Measurements from ENCODE around the gene LAMP2. TPM values are rescaled to one million over a fixed set of nuclear protein-coding genes. Genes with fewer than 3 reads are reported as not detected.

The LAMP2 gene
- total and polyA plus RNA-seq, 10 of the 15 experiments (the other 5 are each of a cell fraction or from before 2014, with no cell fraction given): 21.0 to 48.1 (median 27.3) TPM

DNA sequence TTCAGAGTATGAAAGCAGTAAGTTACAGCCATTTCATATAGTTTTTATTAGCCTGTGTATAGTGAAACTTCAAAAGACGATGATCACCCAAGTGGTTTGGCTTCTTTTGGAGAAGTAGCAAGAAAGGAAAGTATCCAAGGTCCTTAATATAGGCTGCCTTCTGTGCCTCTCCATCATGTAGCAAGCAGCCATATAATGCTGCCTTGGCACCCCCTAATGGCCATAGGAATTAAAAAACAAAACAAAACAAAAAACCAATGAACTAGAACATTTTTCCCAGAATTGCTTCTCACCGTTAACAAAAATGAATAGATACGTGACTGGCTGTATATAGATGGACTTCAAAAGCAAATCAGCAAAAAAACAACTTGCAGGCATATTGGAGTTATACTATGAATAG lies 18.9 kb downstream of the LAMP2 start:
- Histone ChIP-seq H3K36me3 (ENCODE audit: control insufficient read depth in 2 of 2, insufficient read depth in 2 of 2, low read length in 1 of 2) (peaks cover 0 to 8% of the 10 kb centered on the region in 2 experiments; a peak in 1 of 4 replicates), H4K20me1 (ENCODE audit: control insufficient read depth, insufficient read depth) (no peaks in the 10 kb centered on the region), H3K9me3 (replicated peaks; ENCODE audit: control insufficient read depth, insufficient read depth, low read length) (no peaks in the 10 kb centered on the region), H3K9ac (ENCODE audit: control insufficient read depth, insufficient read depth, low read length) (no peak overlapping the region), H3K4me3 (no peak overlapping the region), H3K4me2 (ENCODE audit: control insufficient read depth, insufficient read depth) (no peak overlapping the region), H3K27me3 (replicated peaks in 1 of 2; ENCODE audit: control insufficient read depth in 2 of 2, insufficient read depth in 2 of 2, low read length in 1 of 2) (no peaks in the 10 kb centered on the region), H3K27ac (ENCODE audit: control insufficient read depth, insufficient read depth) (no peak overlapping the region), H3K4me1 (ENCODE audit: control insufficient read depth, insufficient read depth, low read length) (no peaks in the 10 kb centered on the region), H2AFZ (ENCODE audit: control insufficient read depth, low read depth, low read length) (no peak overlapping the region), H3K79me2 (ENCODE audit: control insufficient read depth, insufficient read depth, low read length) (no peaks in the 10 kb centered on the region)
- ChIA-PET SMC1A (ENCODE audit: uncharacterized antibody, unreplicated experiment) (interaction anchor here (1.5 kb wide), 1 partner anchor 11 kb away, joined by 3 read pairs; no protein-coding TSS in a partner anchor), RAD21 (ENCODE audit: unreplicated experiment) (interaction anchor here (0.9 kb wide), 1 partner anchor 236 kb away, joined by 3 read pairs; no protein-coding TSS in a partner anchor), POLR2A (interaction anchor here (0.6 kb wide), 1 partner anchor 46 kb away, joined by 4 read pairs; no protein-coding TSS in a partner anchor), CTCF (interaction anchor here (1.1 to 2.3 kb wide), 5 partner anchors 9 to 316 kb away, joined by 3 to 12 read pairs (median 4); no protein-coding TSS in a partner anchor)
- WGBS (ENCODE audit: insufficient coverage, insufficient replicate concordance, low lambda C conversion rate, missing lambda C conversion rate): 25% methylated on average over 3 of the region's 3 CpGs
- FAIRE-seq (no peak), DNase-seq (ENCODE audit: low read depth, low spot score) (no peak), ATAC-seq (no peak)
- no TSS peak for BruUV-seq (replicated peaks)
- TF ChIP-seq TAF1 (IDR thresholded peaks at IDR 0.05; ENCODE audit: borderline replicate concordance, low read depth, low read length) (no peak), POLR2AphosphoS5 (IDR thresholded peaks at IDR 0.05; ENCODE audit: low read length) (no peak), CHD2 (IDR thresholded peaks at IDR 0.05; ENCODE audit: borderline replicate concordance, low read depth, low read length) (no peak), ATF7 (IDR thresholded peaks at IDR 0.05; ENCODE audit: low read depth) (no peak), ZNF274 (IDR thresholded peaks at IDR 0.05; ENCODE audit: insufficient read depth, insufficient read length) (no peak), POU2F2 (IDR thresholded peaks at IDR 0.05; ENCODE audit: borderline replicate concordance, low read depth, low read length) (no peak), RBBP5 (conservative IDR thresholded peaks at IDR 0.05) (no peak), PAX5 (IDR thresholded peaks at IDR 0.05; ENCODE audit: borderline replicate concordance, low read depth, low read length) (no peak), SMC3 (IDR thresholded peaks at IDR 0.05; ENCODE audit: borderline replicate concordance, low read length) (peak; percentile 15; the same call in 1 of the 2 replicates), SRF (IDR thresholded peaks at IDR 0.05; ENCODE audit: low read depth in 2 of 2, low read length in 2 of 2) (no peak), RAD21 (IDR thresholded peaks at IDR 0.05; ENCODE audit: insufficient read depth, low read depth, low read length) (peak; percentile 43), RCOR1 (conservative IDR thresholded peaks at IDR 0.05; ENCODE audit: low read depth, low read length) (no peak), NFIC (IDR thresholded peaks at IDR 0.05; ENCODE audit: low read depth, low read length) (no peak), CBX3 (IDR thresholded peaks at IDR 0.05; ENCODE audit: borderline replicate concordance, low read depth) (no peak)
- TF ChIP-seq, protein P1, sequence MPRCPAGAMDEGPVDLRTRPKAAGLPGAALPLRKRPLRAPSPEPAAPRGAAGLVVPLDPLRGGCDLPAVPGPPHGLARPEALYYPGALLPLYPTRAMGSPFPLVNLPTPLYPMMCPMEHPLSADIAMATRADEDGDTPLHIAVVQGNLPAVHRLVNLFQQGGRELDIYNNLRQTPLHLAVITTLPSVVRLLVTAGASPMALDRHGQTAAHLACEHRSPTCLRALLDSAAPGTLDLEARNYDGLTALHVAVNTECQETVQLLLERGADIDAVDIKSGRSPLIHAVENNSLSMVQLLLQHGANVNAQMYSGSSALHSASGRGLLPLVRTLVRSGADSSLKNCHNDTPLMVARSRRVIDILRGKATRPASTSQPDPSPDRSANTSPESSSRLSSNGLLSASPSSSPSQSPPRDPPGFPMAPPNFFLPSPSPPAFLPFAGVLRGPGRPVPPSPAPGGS (IDR thresholded peaks at IDR 0.05; ENCODE audit: borderline replicate concordance, insufficient read depth, low read depth, low read length, poor library complexity, severe bottlenecking): no peak
- TF ChIP-seq, protein P2, sequence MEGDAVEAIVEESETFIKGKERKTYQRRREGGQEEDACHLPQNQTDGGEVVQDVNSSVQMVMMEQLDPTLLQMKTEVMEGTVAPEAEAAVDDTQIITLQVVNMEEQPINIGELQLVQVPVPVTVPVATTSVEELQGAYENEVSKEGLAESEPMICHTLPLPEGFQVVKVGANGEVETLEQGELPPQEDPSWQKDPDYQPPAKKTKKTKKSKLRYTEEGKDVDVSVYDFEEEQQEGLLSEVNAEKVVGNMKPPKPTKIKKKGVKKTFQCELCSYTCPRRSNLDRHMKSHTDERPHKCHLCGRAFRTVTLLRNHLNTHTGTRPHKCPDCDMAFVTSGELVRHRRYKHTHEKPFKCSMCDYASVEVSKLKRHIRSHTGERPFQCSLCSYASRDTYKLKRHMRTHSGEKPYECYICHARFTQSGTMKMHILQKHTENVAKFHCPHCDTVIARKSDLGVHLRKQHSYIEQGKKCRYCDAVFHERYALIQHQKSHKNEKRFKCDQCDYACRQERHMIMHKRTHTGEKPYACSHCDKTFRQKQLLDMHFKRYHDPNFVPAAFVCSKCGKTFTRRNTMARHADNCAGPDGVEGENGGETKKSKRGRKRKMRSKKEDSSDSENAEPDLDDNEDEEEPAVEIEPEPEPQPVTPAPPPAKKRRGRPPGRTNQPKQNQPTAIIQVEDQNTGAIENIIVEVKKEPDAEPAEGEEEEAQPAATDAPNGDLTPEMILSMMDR (IDR thresholded peaks at IDR 0.05 in 2 of 3, conservative IDR thresholded peaks at IDR 0.05 in 1 of 3; ENCODE audit: control insufficient read depth in 2 of 3, extremely low read depth in 1 of 3, insufficient read depth in 1 of 3, low read depth in 3 of 3, low read length in 3 of 3): peak; percentile 17 to 42 (median 24); a peak in 4 of 6 replicates
- TF ChIP-seq, protein P3, sequence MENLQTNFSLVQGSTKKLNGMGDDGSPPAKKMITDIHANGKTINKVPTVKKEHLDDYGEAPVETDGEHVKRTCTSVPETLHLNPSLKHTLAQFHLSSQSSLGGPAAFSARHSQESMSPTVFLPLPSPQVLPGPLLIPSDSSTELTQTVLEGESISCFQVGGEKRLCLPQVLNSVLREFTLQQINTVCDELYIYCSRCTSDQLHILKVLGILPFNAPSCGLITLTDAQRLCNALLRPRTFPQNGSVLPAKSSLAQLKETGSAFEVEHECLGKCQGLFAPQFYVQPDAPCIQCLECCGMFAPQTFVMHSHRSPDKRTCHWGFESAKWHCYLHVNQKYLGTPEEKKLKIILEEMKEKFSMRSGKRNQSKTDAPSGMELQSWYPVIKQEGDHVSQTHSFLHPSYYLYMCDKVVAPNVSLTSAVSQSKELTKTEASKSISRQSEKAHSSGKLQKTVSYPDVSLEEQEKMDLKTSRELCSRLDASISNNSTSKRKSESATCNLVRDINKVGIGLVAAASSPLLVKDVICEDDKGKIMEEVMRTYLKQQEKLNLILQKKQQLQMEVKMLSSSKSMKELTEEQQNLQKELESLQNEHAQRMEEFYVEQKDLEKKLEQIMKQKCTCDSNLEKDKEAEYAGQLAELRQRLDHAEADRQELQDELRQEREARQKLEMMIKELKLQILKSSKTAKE (IDR thresholded peaks at IDR 0.05; ENCODE audit: low read depth, poor library complexity, severe bottlenecking): no peak
- in situ Hi-C loops (cut with MboI): no loop called here
- intact Hi-C loops (cut with micrococcal nuclease; ENCODE audit: unreplicated experiment): loop anchor here (5.0 to 10.0 kb wide), 2 partner anchors 83 to 205 kb away; no protein-coding TSS in a partner anchor

All from GM12878 (cell line).